Measurements from ENCODE around the gene PAQR5.

DNA sequence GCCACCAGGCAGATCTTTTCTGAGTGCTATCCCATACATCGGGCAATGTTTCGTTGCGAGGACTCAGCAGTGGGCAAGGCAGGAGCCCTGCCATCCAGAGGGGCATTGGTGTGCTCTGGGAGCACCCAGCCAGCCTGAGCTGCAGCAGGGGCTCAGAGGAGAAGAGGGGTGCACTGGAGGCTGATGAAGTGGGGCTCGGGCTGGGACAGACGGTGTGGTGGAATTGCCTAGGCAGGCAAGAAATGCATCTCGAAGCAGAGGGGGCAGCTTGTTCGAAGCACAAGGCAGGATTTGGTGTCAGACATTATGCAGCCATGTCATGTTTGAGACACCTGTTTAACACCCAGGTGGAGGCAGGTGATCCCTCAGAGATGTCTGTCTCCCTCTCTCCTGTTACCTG, 19.3 kb downstream of the PAQR5 start:
- TF ChIP-seq, protein P1, sequence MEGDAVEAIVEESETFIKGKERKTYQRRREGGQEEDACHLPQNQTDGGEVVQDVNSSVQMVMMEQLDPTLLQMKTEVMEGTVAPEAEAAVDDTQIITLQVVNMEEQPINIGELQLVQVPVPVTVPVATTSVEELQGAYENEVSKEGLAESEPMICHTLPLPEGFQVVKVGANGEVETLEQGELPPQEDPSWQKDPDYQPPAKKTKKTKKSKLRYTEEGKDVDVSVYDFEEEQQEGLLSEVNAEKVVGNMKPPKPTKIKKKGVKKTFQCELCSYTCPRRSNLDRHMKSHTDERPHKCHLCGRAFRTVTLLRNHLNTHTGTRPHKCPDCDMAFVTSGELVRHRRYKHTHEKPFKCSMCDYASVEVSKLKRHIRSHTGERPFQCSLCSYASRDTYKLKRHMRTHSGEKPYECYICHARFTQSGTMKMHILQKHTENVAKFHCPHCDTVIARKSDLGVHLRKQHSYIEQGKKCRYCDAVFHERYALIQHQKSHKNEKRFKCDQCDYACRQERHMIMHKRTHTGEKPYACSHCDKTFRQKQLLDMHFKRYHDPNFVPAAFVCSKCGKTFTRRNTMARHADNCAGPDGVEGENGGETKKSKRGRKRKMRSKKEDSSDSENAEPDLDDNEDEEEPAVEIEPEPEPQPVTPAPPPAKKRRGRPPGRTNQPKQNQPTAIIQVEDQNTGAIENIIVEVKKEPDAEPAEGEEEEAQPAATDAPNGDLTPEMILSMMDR (conservative IDR thresholded peaks at IDR 0.05), result no peak
- TF ChIP-seq EZH2 (IDR thresholded peaks at IDR 0.05; ENCODE audit: low read depth), result no peak
